Astrocyte (in vitro differentiated cells and primary cell): ENCODE measurements around the gene DUS2. TPM values are rescaled to one million over a fixed set of nuclear protein-coding genes. Genes with fewer than 3 reads are reported as not detected.

Experiments
- DNase-seq: peaks from one replicate; pipeline ENCODE4 v3.0.0-alpha.2; 2010; ENCODE audit warnings: low read depth
- FAIRE-seq: peaks from 2 replicates; lab custom pipeline; 2011; peaks lifted over from hg19 to GRCh38; lab: Jason Lieb, UNC
- H2AFZ ChIP-seq: 2 replicates; pipeline ENCODE4 v1.6.0; 2012; ENCODE audit warnings: low read depth, low read length, inconsistent platforms
- H3K27ac ChIP-seq: 2 replicates; pipeline ENCODE4 v1.5.1; 2011; ENCODE audit warnings: low read depth, low read length, inconsistent platforms
- H3K27me3 ChIP-seq: 2 replicates; pipeline ENCODE4 v1.6.0; 2011; ENCODE audit warnings: low read length, inconsistent platforms; ENCODE audit not compliant: insufficient read depth
- H3K36me3 ChIP-seq: 2 replicates; pipeline ENCODE4 v1.5.1; 2011; ENCODE audit warnings: low read length, inconsistent platforms; ENCODE audit not compliant: insufficient read depth
- H3K4me1 ChIP-seq: 2 replicates; pipeline ENCODE4 v1.5.1; 2011; ENCODE audit warnings: low read length, inconsistent platforms; ENCODE audit not compliant: insufficient read depth
- H3K4me2 ChIP-seq: 2 replicates; pipeline ENCODE4 v1.6.0; 2012; ENCODE audit warnings: low read length, inconsistent platforms
- H3K4me3 ChIP-seq: 2 replicates; pipeline ENCODE4 v1.5.1; 2011; ENCODE audit warnings: low read depth, mild to moderate bottlenecking, low read length, inconsistent platforms; ENCODE audit not compliant: insufficient read depth
- H3K79me2 ChIP-seq: 2 replicates; pipeline ENCODE4 v1.6.0; 2012; ENCODE audit warnings: mild to moderate bottlenecking, low read length, inconsistent platforms; ENCODE audit not compliant: insufficient read depth
- H3K9ac ChIP-seq: 2 replicates; pipeline ENCODE4 v1.6.0; 2012; ENCODE audit warnings: mild to moderate bottlenecking, low read length, inconsistent platforms
- H3K9me3 ChIP-seq: 2 replicates; pipeline ENCODE4 v1.5.1; 2012; ENCODE audit warnings: low read depth, mild to moderate bottlenecking, low read length, inconsistent platforms; ENCODE audit not compliant: insufficient read depth
- H4K20me1 ChIP-seq: 2 replicates; pipeline ENCODE4 v1.6.0; 2012; ENCODE audit warnings: low read length, inconsistent platforms; ENCODE audit not compliant: insufficient read depth
- H3K27ac Mint-ChIP-seq: one replicate; pipeline ENCODE4 v1.8.0; 2021; ENCODE audit warnings: mild to moderate bottlenecking, mixed read lengths; ENCODE audit not compliant: unreplicated experiment
- H3K27me3 Mint-ChIP-seq: one replicate; pipeline ENCODE4 v1.8.0; 2021; ENCODE audit warnings: low read depth, mixed read lengths; ENCODE audit not compliant: unreplicated experiment
- H3K36me3 Mint-ChIP-seq: one replicate; pipeline ENCODE4 v1.8.0; 2021; ENCODE audit warnings: low read depth, mixed read lengths; ENCODE audit not compliant: unreplicated experiment
- H3K4me1 Mint-ChIP-seq: one replicate; pipeline ENCODE4 v1.8.0; 2021; ENCODE audit warnings: low read depth, mixed read lengths; ENCODE audit not compliant: unreplicated experiment
- H3K4me3 Mint-ChIP-seq: one replicate; pipeline ENCODE4 v1.8.0; 2021; ENCODE audit warnings: mild to moderate bottlenecking, moderate library complexity, mixed read lengths; ENCODE audit not compliant: unreplicated experiment
- H3K9me3 Mint-ChIP-seq: one replicate; pipeline ENCODE4 v1.8.0; 2021; ENCODE audit warnings: mild to moderate bottlenecking, mixed read lengths; ENCODE audit not compliant: unreplicated experiment
- CTCF ChIP-seq: IDR thresholded peaks from 2 replicates; pipeline ENCODE4 v1.5.1; 2011; ENCODE audit warnings: low read depth, mild to moderate bottlenecking, inconsistent platforms, low read length, moderate library complexity; ENCODE audit not compliant: insufficient read depth
- EZH2 ChIP-seq: IDR thresholded peaks from 2 replicates; pipeline ENCODE4 v1.6.1; 2012; ENCODE audit warnings: mild to moderate bottlenecking, low read length, inconsistent platforms; ENCODE audit not compliant: insufficient read depth
- total RNA-seq: library from RNA; stranded (reverse); gene quantifications from 2 replicates; pipeline ENCODE4 v1.2.1, GENCODE V29; 2021

DUS2 gene
- total RNA-seq, 1 donor from 2014 or later = 14.9 TPM

DNA sequence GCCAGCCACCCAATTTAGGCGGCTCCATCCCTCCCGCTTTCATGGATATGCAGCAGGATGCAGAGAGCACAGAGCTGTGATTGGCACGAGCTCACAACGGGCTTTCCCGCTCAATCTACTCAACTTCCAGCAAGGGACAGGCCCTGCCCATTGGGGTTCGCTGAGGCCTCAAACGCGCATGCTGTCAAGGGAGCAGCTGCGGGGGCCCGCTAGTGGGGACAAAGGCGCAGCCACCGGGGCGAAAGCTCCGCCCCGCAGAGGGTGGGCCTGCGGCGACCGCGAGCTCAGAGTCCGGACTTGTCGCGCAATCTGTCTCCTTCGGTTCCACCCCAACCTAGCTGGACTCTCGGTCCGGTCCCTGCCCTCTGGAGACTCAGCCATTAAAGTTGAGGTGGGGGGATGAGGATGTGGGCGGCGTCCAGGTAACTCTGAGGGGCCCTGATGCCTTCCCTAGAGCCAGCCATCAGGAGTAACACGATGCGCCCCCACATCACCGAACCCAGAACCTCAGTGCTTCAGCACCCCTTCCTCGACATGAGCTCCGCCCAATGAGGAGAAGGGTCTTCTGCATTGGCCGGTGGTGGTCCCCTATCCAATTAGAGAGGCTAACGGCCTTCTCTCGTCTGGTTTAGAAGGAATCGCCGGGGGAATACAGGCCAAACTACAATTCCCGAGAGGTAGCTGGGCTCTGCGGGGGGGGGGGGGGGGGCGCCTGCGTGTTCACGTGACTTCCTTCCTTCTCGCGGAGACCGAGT lies 61.6 kb downstream of the DUS2 start:
- Mint-ChIP-seq H3K4me1 (peaks cover 10% of the 10 kb centered on the region), H3K9me3 (no peaks in the 10 kb centered on the region), H3K27me3 (no peaks in the 10 kb centered on the region), H3K27ac (peak overlapping the region; percentile 79), H3K36me3 (peaks cover 2% of the 10 kb centered on the region), H3K4me3 (peak overlapping the region; percentile 79)
- H3K4me1 ChIP-seq = peaks cover 13% of the 10 kb centered on the region
- peaks cover 40% of the 10 kb centered on the region for H3K79me2 ChIP-seq
- peak overlapping the region; percentile 98 for H3K4me2 ChIP-seq
- H3K27ac ChIP-seq = peak overlapping the region; percentile 87
- H3K4me3 ChIP-seq = peak overlapping the region; percentile 69
- peaks cover 20% of the 10 kb centered on the region for H4K20me1 ChIP-seq
- TF ChIP-seq CTCF (no peak), EZH2 (no peak)
- no peaks in the 10 kb centered on the region for H3K27me3 ChIP-seq
- no peaks in the 10 kb centered on the region for H3K9me3 ChIP-seq
- FAIRE-seq (no peak), DNase-seq (peak; percentile 85)
- H3K9ac ChIP-seq = peak overlapping the region; percentile 92
- H3K36me3 ChIP-seq = no peaks in the 10 kb centered on the region
- H2AFZ ChIP-seq = peak overlapping the region; percentile 98

DNA sequence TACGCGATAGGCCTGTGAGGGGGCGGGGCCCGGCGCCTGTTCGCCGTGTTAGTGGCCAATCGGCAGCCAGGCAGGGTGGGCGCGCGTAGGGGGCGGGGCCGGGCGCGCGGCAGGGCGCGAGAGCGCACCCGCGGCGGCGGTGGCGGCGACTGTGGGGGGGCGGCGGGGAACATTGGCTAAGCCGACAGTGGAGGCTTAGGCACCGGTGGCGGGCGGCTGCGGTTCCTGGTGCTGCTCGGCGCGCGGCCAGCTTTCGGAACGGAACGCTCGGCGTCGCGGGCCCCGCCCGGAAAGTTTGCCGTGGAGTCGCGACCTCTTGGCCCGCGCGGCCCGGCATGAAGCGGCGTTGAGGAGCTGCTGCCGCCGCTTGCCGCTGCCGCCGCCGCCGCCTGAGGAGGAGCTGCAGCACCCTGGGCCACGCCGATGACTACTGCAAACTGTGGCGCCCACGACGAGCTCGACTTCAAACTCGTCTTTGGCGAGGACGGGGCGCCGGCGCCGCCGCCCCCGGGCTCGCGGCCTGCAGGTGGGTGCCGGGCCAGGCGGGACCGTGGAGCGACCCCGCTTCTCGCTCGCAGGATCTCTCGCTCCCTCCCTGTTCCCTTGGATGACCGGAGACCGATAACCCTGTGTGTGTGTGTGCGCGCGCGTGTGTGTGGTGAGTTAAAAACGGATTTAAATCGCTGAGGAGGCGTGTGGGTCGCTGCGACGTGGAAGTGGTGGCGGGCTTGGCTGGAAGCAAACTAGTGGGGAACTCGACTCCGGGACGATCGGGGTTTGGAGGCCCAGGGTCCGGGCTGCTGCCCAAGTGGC lies 62.4 kb downstream of the DUS2 start, which contains the start of gene NFATC3:
Gene NFATC3 (plus strand): TSS at position 112 of the 813 bp plus-strand sequence. CDS start 312 bp downstream, at position 424.
- H3K36me3 ChIP-seq = no peaks in the 10 kb centered on the region
- H3K9ac ChIP-seq = peak within 1 kb of the TSS; percentile 92
- no peak for TF ChIP-seq CTCF
- TF ChIP-seq EZH2 = no peak
- H4K20me1 ChIP-seq = peaks cover 20% of the 10 kb centered on the region
- Mint-ChIP-seq H3K9me3 (no peaks in the 10 kb centered on the region), H3K4me3 (peak within 1 kb of the TSS; percentile 99), H3K36me3 (no peaks in the 10 kb centered on the region), H3K4me1 (peaks cover 11% of the 10 kb centered on the region), H3K27me3 (no peaks in the 10 kb centered on the region), H3K27ac (peak within 1 kb of the TSS; percentile 91)
- peak within 1 kb of the TSS; percentile 98 for H2AFZ ChIP-seq
- peaks cover 47% of the 10 kb centered on the region for H3K79me2 ChIP-seq
- H3K27me3 ChIP-seq = no peaks in the 10 kb centered on the region
- FAIRE-seq = no peak
- no peaks in the 10 kb centered on the region for H3K9me3 ChIP-seq
- H3K27ac ChIP-seq = peak within 1 kb of the TSS; percentile 87
- H3K4me3 ChIP-seq = peak within 1 kb of the TSS; percentile 87
- peaks cover 13% of the 10 kb centered on the region for H3K4me1 ChIP-seq
- DNase-seq = peak; percentile 42
- peak within 1 kb of the TSS; percentile 98 for H3K4me2 ChIP-seq
